HS-27A (cell line): Measurements from ENCODE around the gene MOCOS.

ENCODE experiments used
- DNase-seq: peaks from one replicate; pipeline ENCODE4 v3.0.0-alpha.2; 2012; ENCODE audit warnings: low read depth, missing footprints

Gene MOCOS

GRCh38 chr18:36307513-36307912, 120.2 kb downstream of the MOCOS start:
- DNase-seq, result no peak

- no peak for DNase-seq
Observed at GRCh38 chr18:36308711-36309435, 121.6 kb downstream of the MOCOS start.

- DNase-seq, result peak; percentile 90
Observed at GRCh38 chr18:36309436-36310391, 122.4 kb downstream of the MOCOS start.

GRCh38 chr18:36311026-36311570, 123.8 kb downstream of the MOCOS start:
- DNase-seq, result no peak

DNA sequence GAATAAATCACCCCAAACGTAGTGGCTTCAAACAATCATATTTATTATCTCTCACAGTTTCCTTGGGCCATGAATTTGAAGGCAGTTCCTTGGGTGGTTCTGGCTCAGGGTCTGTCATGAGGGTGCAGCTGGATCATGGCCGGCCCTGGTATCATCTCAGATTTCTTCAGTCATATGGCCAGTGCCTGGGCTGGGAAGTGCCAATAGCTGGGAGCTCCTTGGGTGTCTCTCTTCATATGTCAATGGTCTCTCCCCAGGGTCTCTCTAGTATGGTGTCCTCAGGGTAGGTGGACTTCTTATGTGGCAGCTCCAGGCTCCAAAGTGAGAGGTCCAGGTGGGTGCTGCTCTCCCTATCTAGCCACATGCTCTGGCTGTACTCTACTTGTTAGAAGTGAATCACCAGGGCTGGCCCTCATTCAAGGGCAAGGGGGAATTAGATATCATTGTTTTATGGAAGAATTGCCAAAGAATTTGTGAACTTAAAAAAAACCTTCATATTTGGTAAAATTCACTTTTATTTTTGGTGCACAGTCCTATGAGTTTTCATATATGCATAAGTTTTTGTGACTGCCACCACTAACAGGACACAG, 125.6 kb downstream of the MOCOS start:
- no peak for DNase-seq

DNA sequence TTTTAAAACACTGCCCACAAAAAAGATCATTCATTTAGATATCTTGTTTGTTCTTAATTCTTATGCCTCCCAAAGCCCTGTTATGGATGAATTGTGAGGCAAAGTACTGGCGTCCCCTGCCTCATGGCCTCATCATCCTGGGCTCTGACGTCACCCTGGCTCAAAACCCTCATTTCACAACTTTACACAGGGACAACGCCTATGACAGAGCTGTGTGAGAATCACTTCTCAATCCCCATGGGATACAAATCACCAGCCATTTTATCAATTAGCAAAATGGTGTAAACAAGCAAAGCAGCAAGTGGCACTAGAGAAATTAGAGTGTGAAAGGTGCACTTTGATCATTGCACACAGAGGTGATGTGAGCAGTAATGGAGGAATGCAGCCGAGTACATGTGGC, 126.8 kb downstream of the MOCOS start:
- no peak for DNase-seq

DNA sequence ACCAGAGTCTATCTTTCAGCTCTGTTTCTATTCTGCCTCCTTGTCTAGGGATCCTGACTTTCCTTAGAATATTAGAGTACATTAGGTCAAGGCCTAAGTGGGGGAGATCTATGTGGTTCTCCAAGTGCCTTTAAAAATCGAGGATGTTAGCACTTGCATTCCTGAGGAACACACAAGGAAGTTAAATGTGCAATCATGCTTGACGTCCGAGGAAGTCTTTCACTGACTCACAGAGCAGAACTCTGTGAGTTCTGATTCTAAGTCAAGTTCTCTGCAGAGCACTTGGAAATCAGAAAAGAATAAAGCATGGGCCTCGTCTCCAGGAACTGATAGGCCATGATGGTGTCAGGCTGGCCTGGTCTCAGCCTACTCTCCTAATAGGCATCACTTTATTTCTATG, 127.5 kb downstream of the MOCOS start:
- peak; percentile 22 for DNase-seq

DNA sequence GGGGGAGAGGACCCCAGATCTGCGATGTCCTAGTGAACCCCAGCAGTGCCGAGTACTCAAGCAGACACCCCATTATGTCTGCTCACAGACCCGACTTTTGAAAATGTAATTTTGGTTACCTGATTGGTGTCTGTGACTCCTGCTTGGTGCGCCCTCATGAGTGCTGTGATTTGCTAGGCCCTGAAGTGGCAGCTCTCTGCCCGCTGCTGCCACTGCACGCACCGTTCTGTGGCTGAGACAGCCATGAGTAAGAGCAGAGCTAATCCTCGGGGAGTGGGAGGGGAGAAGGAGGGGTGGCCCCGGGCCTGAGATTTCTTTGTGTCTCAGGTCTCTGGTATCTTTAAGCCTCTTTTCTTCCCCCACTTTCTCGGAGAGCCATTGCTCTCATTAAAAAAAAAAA, 128.4 kb downstream of the MOCOS start:
- peak; percentile 45 for DNase-seq

DNA sequence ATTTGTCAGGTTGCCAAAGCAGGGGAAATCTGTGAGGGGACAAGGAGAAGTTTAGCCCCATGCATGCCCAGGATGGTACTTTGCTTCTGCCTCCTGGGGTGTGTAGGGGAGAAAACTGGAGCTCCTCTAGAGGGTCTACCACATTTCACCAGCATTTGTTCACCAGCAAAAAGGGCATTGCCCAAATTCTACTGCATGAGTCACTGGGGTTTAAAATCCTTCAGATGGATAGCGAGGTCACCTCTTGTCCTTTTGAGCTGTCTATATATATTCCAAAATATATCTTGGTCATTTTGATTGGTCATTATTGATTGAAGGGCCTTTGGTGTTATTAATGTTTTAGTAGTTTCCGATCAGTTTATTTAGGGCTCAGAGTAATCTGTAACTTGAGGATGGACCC, 128.9 kb downstream of the MOCOS start:
- peak; percentile 15 for DNase-seq
